ENCODE data around the gene PLVAP. TPM values are rescaled to one million over a fixed set of nuclear protein-coding genes. Genes with fewer than 3 reads are reported as not detected.

Gene PLVAP
- total and polyA plus RNA-seq, 9 of the 15 experiments (the other 6 are each of a cell fraction or from before 2014, with no cell fraction given) = 0.09 to 0.84 (median 0.51) TPM; not detected in 4

GRCh38 chr19:17332677-17333581 lies 44.2 kb downstream of the PLVAP start (continued):
- TF ChIP-seq, protein P1, sequence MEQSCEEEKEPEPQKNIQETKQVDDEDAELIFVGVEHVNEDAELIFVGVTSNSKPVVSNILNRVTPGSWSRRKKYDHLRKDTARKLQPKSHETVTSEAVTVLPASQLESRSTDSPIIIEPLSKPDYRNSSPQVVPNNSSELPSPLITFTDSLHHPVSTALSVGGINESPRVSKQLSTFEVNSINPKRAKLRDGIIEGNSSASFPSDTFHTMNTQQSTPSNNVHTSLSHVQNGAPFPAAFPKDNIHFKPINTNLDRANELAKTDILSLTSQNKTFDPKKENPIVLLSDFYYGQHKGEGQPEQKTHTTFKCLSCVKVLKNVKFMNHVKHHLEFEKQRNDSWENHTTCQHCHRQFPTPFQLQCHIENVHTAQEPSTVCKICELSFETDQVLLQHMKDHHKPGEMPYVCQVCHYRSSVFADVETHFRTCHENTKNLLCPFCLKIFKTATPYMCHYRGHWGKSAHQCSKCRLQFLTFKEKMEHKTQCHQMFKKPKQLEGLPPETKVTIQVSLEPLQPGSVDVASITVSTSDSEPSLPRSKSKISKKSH (CRISPR knock-in tag; IDR thresholded peaks at IDR 0.05) = no peak
- TF ChIP-seq MYBL2 (IDR thresholded peaks at IDR 0.05; ENCODE audit: low read depth) = no peak
- no peak for TF ChIP-seq MYBL2 (CRISPR knock-in tag; IDR thresholded peaks at IDR 0.05; ENCODE audit: borderline replicate concordance)
- no peak for TF ChIP-seq SMAD2 (IDR thresholded peaks at IDR 0.05; ENCODE audit: low read depth, low read length)
- TF ChIP-seq HMGN3 (IDR thresholded peaks at IDR 0.05; ENCODE audit: borderline replicate concordance, extremely low read depth, insufficient read length, low read depth, low read length) = peak; percentile 69
- TF ChIP-seq ZSCAN29 (IDR thresholded peaks at IDR 0.05) = no peak
- TF ChIP-seq TEAD2 (tag; IDR thresholded peaks at IDR 0.05) = no peak
- no peak for TF ChIP-seq CREB5 (CRISPR knock-in tag; IDR thresholded peaks at IDR 0.05)
- TF ChIP-seq DACH1 (IDR thresholded peaks at IDR 0.05; ENCODE audit: partially characterized antibody) = no peak
- no peak for TF ChIP-seq HDAC6 (IDR thresholded peaks at IDR 0.05; ENCODE audit: low read depth, low read length)
- TF ChIP-seq RBFOX2 (IDR thresholded peaks at IDR 0.05; ENCODE audit: low read depth, low read length) = peak; percentile 19; the same call in 1 of the 2 replicates
- TF ChIP-seq SIRT6 (IDR thresholded peaks at IDR 0.05; ENCODE audit: low read depth, low read length) = no peak
- no peak for TF ChIP-seq ZNF316 (IDR thresholded peaks at IDR 0.05)
- no peak for TF ChIP-seq NBN (IDR thresholded peaks at IDR 0.05; ENCODE audit: low read depth)
- no peak for TF ChIP-seq PHF21A (IDR thresholded peaks at IDR 0.05; ENCODE audit: borderline replicate concordance, low read depth)
- no peak for TF ChIP-seq POU5F1 (IDR thresholded peaks at IDR 0.05; ENCODE audit: borderline replicate concordance, low read depth, low read length, partially characterized antibody)
- TF ChIP-seq OTX1 (CRISPR knock-in tag; IDR thresholded peaks at IDR 0.05) = no peak
- no peak for TF ChIP-seq ARID4B (CRISPR knock-in tag; IDR thresholded peaks at IDR 0.05)
- TF ChIP-seq ZNF589 (CRISPR knock-in tag; IDR thresholded peaks at IDR 0.05; ENCODE audit: low read depth) = no peak

All from K562 (cell line).